ENCODE measurements around the gene PISD.
"Not testable (repeated sequence)": the region's sequence is repeated elsewhere in the genome, so short reads cannot be mapped to it uniquely, and the experiment has no call there.

The PISD gene

GRCh38 chr22:31595271-31595670 is 66.7 kb downstream of the PISD start:
- CTCF ChIA-PET: interaction anchor here (0.7 to 1.1 kb wide), 2 partner anchors 34 to 67 kb away, joined by 3 to 4 read pairs; no protein-coding TSS in a partner anchor
- TF ChIP-seq ZNF560 (tag by site-specific recombination; IDR thresholded peaks at IDR 0.05; ENCODE audit: borderline replicate concordance): no peak
- TF ChIP-seq ZSCAN23 (tag by site-specific recombination; IDR thresholded peaks at IDR 0.05): no peak
- no peak for TF ChIP-seq ZNF513 (tag by site-specific recombination; IDR thresholded peaks at IDR 0.05)
- TF ChIP-seq RBAK (tag by site-specific recombination; IDR thresholded peaks at IDR 0.05): no peak
- TF ChIP-seq ZNF555 (tag by site-specific recombination; conservative IDR thresholded peaks at IDR 0.05): no peak
- H3K9me3 ChIP-seq (ENCODE audit: control insufficient read depth, insufficient read depth, low read depth, low read length): no peaks in the 10 kb centered on the region
- H3K36me3 ChIP-seq (ENCODE audit: control insufficient read depth in 2 of 2, insufficient read depth in 1 of 2, low read length in 2 of 2): no peaks in the 10 kb centered on the region
- POLR2A ChIA-PET: no interaction called here
- H3K27ac ChIP-seq (ENCODE audit: extremely low read depth, low read depth, low read length): no peak overlapping the region
- H3K4me1 ChIP-seq (ENCODE audit: control insufficient read depth, insufficient read depth, low read length): no peaks in the 10 kb centered on the region
- no peak overlapping the region for H3K4me3 ChIP-seq (ENCODE audit: low read depth, low read length)

- POLR2A ChIA-PET; H3K4me3 ChIP-seq (ENCODE audit: low read depth, low read length); CTCF ChIA-PET; H3K4me1 ChIP-seq (ENCODE audit: control insufficient read depth, insufficient read depth, low read length); H3K9me3 ChIP-seq (ENCODE audit: control insufficient read depth, insufficient read depth, low read depth, low read length); H3K27ac ChIP-seq (ENCODE audit: extremely low read depth, low read depth, low read length): not testable (repeated sequence)
- peaks cover 8 to 41% of the 10 kb centered on the region in 2 experiments; a peak in 2 of 3 replicates for H3K36me3 ChIP-seq (ENCODE audit: control insufficient read depth in 2 of 2, insufficient read depth in 1 of 2, low read length in 2 of 2)
These were observed 71.9 kb downstream of the PISD start for GRCh38 chr22:31590161-31590560.

- Histone ChIP-seq H3K36me3 (ENCODE audit: control insufficient read depth in 2 of 2, insufficient read depth in 1 of 2, low read length in 2 of 2) (peaks cover 8 to 48% of the 10 kb centered on the region in 2 experiments; a peak in 2 of 3 replicates), H3K4me1 (ENCODE audit: control insufficient read depth, insufficient read depth, low read length) (no peaks in the 10 kb centered on the region), H3K27ac (ENCODE audit: extremely low read depth, low read depth, low read length) (no peak overlapping the region), H3K9me3 (ENCODE audit: control insufficient read depth, insufficient read depth, low read depth, low read length) (no peaks in the 10 kb centered on the region), H3K4me3 (ENCODE audit: low read depth, low read length) (no peak overlapping the region)
- TF ChIP-seq ZNF398 (tag by site-specific recombination; IDR thresholded peaks at IDR 0.05) (no peak), ZSCAN4 (tag by site-specific recombination; IDR thresholded peaks at IDR 0.05) (peak; percentile 18; the same call in 1 of the 2 replicates), BCL6B (tag by site-specific recombination; IDR thresholded peaks at IDR 0.05) (no peak)
- POLR2A ChIA-PET: no interaction called here
- CTCF ChIA-PET: interaction anchor here (0.7 kb wide), 2 partner anchors 24 to 73 kb away, joined by 5 read pairs; partner anchors contain the start of gene PISD
These were observed 72.9 kb downstream of the PISD start for GRCh38 chr22:31588970-31589675.

- Histone ChIP-seq H3K27ac (ENCODE audit: extremely low read depth, low read depth, low read length) (no peak overlapping the region), H3K4me3 (ENCODE audit: low read depth, low read length) (no peak overlapping the region), H3K9me3 (ENCODE audit: control insufficient read depth, insufficient read depth, low read depth, low read length) (no peaks in the 10 kb centered on the region), H3K4me1 (ENCODE audit: control insufficient read depth, insufficient read depth, low read length) (no peaks in the 10 kb centered on the region), H3K36me3 (ENCODE audit: control insufficient read depth in 2 of 2, insufficient read depth in 1 of 2, low read length in 2 of 2) (peaks cover 8 to 57% of the 10 kb centered on the region in 2 experiments; a peak in 2 of 3 replicates)
- CTCF ChIA-PET: interaction anchor here (0.7 to 2.7 kb wide), 3 partner anchors 22 to 30 kb away, joined by 3 to 12 read pairs (median 3); no protein-coding TSS in a partner anchor
- TF ChIP-seq HIC1 (tag by site-specific recombination; IDR thresholded peaks at IDR 0.05) (no peak), ZNF23 (tag by site-specific recombination; IDR thresholded peaks at IDR 0.05; ENCODE audit: borderline replicate concordance) (no peak), ZNF398 (tag by site-specific recombination; IDR thresholded peaks at IDR 0.05) (no peak)
- POLR2A ChIA-PET: no interaction called here
These were observed 75.7 kb downstream of the PISD start for GRCh38 chr22:31586137-31586920.
